ENCODE measurements around the gene FHL1. TPM values are rescaled to one million over a fixed set of nuclear protein-coding genes. Genes with fewer than 3 reads are reported as not detected.
"Not testable (repeated sequence)": the region's sequence is repeated elsewhere in the genome, so short reads cannot be mapped to it uniquely, and the experiment has no call there.

The FHL1 gene
- total RNA-seq, 4 donors from 2014 or later = 223 to 313 (median 230) TPM

DNA sequence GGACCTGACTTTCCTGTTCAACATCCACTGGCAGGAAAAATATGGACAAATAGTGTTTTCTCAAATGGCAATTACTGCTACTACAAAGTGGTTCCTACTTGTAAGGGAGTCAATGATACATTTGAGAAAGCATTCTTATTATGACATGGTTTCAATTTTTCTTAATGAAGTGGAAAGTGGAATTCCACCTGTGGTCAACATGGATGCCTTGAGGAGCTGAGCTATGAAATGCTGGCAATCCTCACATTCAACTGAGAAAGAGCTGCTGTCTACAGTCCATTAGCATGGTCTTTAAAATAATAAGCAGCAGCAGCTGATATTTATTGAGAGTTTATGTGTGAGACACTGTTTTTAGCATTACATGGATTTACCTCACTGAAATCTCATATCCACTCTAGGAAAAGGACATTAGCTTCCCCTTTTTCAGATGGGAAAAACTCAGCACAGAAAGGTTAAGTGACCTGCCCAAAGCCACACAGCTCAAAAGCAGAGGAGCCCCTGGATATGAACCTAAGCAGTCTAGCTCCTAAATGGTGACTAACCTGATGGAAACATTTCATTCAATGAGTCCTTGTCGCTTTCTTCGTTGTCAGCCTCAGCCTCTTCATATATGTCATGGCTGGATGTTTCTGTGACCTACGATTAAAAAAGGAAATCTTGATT, 74.6 kb downstream of the FHL1 start:
- Histone ChIP-seq H3K9me3 (no peaks in the 10 kb centered on the region), H3K4me1 (no peaks in the 10 kb centered on the region), H3K4me3 (replicated peaks in 1 of 3) (no peak overlapping the region), H3K36me3 (peaks cover 0 to 9% of the 10 kb centered on the region in 2 donors), H3K27me3 (no peaks in the 10 kb centered on the region), H3K27ac (no peak overlapping the region)
- no peak for DNase-seq
- TF ChIP-seq, protein P1, sequence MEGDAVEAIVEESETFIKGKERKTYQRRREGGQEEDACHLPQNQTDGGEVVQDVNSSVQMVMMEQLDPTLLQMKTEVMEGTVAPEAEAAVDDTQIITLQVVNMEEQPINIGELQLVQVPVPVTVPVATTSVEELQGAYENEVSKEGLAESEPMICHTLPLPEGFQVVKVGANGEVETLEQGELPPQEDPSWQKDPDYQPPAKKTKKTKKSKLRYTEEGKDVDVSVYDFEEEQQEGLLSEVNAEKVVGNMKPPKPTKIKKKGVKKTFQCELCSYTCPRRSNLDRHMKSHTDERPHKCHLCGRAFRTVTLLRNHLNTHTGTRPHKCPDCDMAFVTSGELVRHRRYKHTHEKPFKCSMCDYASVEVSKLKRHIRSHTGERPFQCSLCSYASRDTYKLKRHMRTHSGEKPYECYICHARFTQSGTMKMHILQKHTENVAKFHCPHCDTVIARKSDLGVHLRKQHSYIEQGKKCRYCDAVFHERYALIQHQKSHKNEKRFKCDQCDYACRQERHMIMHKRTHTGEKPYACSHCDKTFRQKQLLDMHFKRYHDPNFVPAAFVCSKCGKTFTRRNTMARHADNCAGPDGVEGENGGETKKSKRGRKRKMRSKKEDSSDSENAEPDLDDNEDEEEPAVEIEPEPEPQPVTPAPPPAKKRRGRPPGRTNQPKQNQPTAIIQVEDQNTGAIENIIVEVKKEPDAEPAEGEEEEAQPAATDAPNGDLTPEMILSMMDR (IDR thresholded peaks at IDR 0.05) = no peak
- no peak for TF ChIP-seq POLR2A (IDR thresholded peaks at IDR 0.05)
- intact Hi-C loops (cut with DNase I) = no loop called here
- 93 to 96% methylated on average over 3 of the region's 3 CpGs for WGBS, 2 donors

DNA sequence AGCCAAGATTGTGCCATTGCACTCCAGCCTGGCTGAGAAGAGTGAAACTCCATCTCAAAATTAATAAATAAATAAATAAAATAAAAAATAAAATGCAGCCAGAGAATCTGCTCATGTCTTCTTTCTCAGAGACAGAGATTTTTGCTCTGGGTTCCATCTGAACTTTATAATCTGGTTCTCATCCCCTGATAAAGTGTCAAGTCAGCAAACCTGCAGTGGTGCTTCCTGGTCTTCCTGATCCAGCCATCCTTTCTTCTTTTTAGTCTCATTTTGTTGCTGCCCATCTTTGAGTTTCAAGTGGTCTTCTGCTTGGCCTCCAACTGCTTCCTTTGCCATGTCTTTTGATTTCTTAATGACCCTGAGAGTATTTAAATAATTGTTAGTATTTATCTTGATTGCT, 79.7 kb downstream of the FHL1 start:
- Histone ChIP-seq H3K36me3 (peaks cover 0 to 12% of the 10 kb centered on the region in 2 donors), H3K9me3 (no peaks in the 10 kb centered on the region), H3K27me3 (no peaks in the 10 kb centered on the region), H3K4me3 (replicated peaks in 1 of 3) (no peak overlapping the region), H3K27ac (no peak overlapping the region), H3K4me1 (no peaks in the 10 kb centered on the region)
- DNase-seq = no peak
- intact Hi-C loops (cut with DNase I) = no loop called here
- TF ChIP-seq POLR2A (IDR thresholded peaks at IDR 0.05) = no peak

DNA sequence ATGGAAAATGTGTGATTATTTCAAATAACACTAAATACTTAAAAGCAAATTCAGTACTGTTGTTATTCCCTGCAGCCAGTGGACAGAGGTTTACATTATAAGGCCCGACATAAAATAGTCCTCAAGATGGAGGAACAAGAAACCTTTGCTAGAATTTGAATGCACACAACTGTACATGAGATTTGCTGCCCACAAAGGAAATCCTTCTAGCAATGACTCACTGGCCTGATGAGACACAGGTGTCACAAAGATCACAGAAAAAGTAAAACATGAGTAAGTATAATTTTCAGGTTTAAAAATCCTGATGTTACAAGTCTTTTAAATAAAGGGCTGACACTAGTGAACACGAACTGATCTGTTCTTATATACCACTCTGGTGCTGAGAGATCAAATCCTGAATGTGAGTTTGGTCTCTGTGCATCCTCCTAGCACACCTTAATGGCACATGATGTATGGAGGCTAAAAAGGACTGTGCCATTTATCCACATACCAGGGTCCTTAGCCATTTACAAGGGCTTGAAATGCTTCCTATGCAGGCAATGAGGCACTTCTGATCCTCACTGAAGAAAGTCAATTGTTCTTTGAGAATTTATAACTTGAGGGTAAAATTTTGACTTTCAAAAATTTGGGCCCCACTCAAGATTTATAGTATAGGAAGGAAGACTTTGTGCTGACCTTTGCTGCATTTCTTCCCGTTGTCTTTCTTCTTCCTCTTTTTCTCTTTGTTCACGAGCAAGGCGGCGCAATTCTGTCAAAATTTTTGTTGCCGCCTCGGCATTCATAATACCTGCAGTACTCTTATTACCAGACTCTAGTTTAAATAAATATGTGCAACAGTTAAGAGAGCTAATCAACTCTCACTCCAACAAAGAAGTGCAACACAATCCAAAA, 80.9 kb downstream of the FHL1 start:
- DNase-seq = no peak
- whole genome bisulfite sequencing, 2 donors = 85 to 92% methylated on average over 8 of the region's 8 CpGs
- H3K27ac ChIP-seq = no peak overlapping the region
- H3K9me3 ChIP-seq = no peaks in the 10 kb centered on the region
- no peak overlapping the region for H3K4me3 ChIP-seq (replicated peaks in 1 of 3)
- no peak for TF ChIP-seq POLR2A (IDR thresholded peaks at IDR 0.05)
- intact Hi-C loops (cut with DNase I) = no loop called here
- H3K36me3 ChIP-seq = peaks cover 0 to 8% of the 10 kb centered on the region in 2 donors
- H3K4me1 ChIP-seq = no peaks in the 10 kb centered on the region
- no peaks in the 10 kb centered on the region for H3K27me3 ChIP-seq

DNA sequence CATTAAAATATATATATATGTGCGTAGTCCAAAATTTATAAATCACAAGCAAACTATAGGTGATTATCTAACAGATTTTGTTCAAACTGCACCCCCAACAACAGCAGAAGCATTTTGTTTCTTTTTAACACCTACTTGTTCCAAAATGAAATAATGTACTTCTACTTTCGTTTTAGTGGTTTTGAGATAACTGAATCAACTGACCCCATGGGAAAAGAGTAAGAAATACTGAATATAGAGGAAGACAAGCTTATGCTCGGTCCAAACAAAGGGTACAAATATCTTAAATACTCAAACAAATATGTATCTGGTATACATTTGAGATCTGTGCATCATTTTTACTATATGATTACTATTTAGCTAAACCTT, 81.5 kb downstream of the FHL1 start:
- intact Hi-C loops (cut with DNase I) = no loop called here
- DNase-seq = no peak
- Histone ChIP-seq H3K4me1 (no peaks in the 10 kb centered on the region), H3K36me3 (peaks cover 0 to 7% of the 10 kb centered on the region in 2 donors), H3K27me3 (no peaks in the 10 kb centered on the region), H3K9me3 (no peaks in the 10 kb centered on the region), H3K4me3 (replicated peaks in 1 of 3) (no peak overlapping the region), H3K27ac (no peak overlapping the region)
- TF ChIP-seq POLR2A (IDR thresholded peaks at IDR 0.05) = no peak
- WGBS, 2 donors = 70 to 81% methylated on average over 3 of the region's 3 CpGs

DNA sequence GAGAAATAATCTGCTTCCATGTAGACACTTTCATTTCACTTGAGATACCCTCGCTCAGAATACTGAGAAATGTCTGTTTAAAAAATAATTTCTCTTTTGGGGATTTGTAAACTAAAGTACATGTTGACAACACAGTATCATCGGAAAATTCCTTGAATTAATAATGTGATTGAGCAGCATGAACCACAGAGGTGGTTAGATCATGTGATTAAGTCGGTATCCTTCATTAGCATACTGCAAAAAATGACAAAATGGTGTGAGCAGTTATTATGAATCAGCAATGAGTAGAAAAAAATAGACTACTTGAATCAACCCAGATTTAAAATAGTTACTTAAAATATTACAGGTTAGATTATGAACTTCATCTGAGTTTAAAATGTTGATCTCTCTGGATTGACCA, 89.7 kb downstream of the FHL1 start:
- Histone ChIP-seq H3K36me3 (peaks cover 0 to 8% of the 10 kb centered on the region in 2 donors), H3K4me1 (no peaks in the 10 kb centered on the region), H3K9me3 (no peaks in the 10 kb centered on the region), H3K4me3 (replicated peaks in 1 of 3) (no peak overlapping the region), H3K27me3 (no peaks in the 10 kb centered on the region), H3K27ac (no peak overlapping the region)
- intact Hi-C loops (cut with DNase I) = no loop called here
- no peak for DNase-seq
- 93% methylated on average over 3 of the region's 3 CpGs for WGBS, 2 donors
- TF ChIP-seq, protein P1 (IDR thresholded peaks at IDR 0.05) = no peak
- no peak for TF ChIP-seq POLR2A (IDR thresholded peaks at IDR 0.05)

DNA sequence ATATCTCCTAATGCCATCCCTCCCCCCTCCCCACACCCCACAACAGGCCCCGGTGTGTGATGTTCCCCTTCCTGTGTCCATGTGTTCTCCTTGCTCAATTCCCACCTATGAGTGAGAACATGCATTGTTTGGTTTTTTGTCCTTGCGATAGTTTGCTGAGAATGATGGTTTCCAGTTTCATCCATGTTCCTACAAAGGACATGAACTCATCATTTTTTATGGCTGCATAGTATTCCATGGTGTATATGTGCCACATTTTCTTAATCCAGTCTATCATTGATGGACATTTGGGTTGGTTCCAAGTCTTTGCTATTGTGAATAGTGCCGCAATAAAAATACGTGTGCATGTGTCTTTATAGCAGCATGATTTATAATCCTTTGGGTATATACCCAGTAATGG, 90.5 kb downstream of the FHL1 start:
- not testable (repeated sequence) for DNase-seq

DNA sequence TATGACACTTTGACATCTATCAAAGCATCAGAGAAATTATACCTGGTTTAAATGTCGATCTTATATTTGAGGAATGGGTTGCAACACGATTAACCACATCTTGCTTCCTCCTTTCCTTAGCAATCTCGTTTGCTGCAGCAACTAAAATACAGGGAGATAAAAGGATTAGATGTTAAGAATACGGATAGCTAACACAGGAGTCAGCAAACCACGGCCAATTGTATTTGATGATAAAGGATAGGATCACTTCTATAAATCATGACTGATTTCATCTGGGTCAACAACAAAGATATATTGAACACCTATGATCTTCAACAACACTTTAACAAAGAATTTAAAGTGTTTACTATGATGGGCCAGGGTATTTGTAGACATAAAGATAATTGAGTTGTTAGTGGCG, 98.9 kb downstream of the FHL1 start:
- WGBS, 2 donors = 80 to 82% methylated on average over 6 of the region's 6 CpGs
- Histone ChIP-seq H3K27ac (no peak overlapping the region), H3K9me3 (no peaks in the 10 kb centered on the region), H3K4me3 (replicated peaks in 1 of 3) (no peak overlapping the region), H3K4me1 (peaks cover 0 to 3% of the 10 kb centered on the region in 2 donors), H3K36me3 (peaks cover 0 to 7% of the 10 kb centered on the region in 2 donors), H3K27me3 (no peaks in the 10 kb centered on the region)
- DNase-seq = no peak
- intact Hi-C loops (cut with DNase I) = no loop called here
- TF ChIP-seq POLR2A (IDR thresholded peaks at IDR 0.05) = no peak
- TF ChIP-seq, protein P1 (IDR thresholded peaks at IDR 0.05) = no peak

More for the DNA sequence above, 90.5 kb downstream of the FHL1 start:
- WGBS, 2 donors = 100% methylated on average over 3 to 4 of the region's 4 CpGs
- H3K36me3 ChIP-seq; intact Hi-C loops (cut with DNase I); H3K27ac ChIP-seq; H3K4me3 ChIP-seq (replicated peaks in 1 of 3); H3K4me1 ChIP-seq; H3K27me3 ChIP-seq; H3K9me3 ChIP-seq: not testable (repeated sequence)

Data from thyroid gland (tissue), 4 donors.